Kidney epithelial cell (primary cell): ENCODE results near the gene GFRA1. TPM values are rescaled to one million over a fixed set of nuclear protein-coding genes. Genes with fewer than 3 reads are reported as not detected.

Experiments used
- DNase-seq: peaks from one replicate; pipeline ENCODE4 v3.0.0-alpha.2; 2010; ENCODE audit warnings: low read depth
- H3K27me3 ChIP-seq: 2 replicates; pipeline ENCODE4 v1.6.0; 2011; ENCODE audit warnings: low read length; ENCODE audit not compliant: control insufficient read depth, insufficient read depth
- H3K36me3 ChIP-seq: 2 replicates; pipeline ENCODE4 v1.5.1; 2011; ENCODE audit warnings: low read length; ENCODE audit not compliant: control insufficient read depth, insufficient read depth
- H3K4me3 ChIP-seq: 2 replicates; pipeline ENCODE4 v1.5.1; 2011; ENCODE audit warnings: low read depth, mild to moderate bottlenecking, control low read depth, low read length
- CTCF ChIP-seq: IDR thresholded peaks from 2 replicates; pipeline ENCODE4 v1.5.1; 2011; ENCODE audit warnings: mild to moderate bottlenecking, moderate library complexity, low read length, control low read depth, inconsistent platforms; ENCODE audit not compliant: insufficient read depth, poor library complexity, severe bottlenecking
- total RNA-seq: library from RNA; depleted of rRNA; stranded (reverse); fragments of >200 nt; gene quantifications from 2 replicates; pipeline ENCODE4 v1.2.3, GENCODE V29; 2015

The GFRA1 gene
- total RNA-seq, 1 donor from 2014 or later = 1.6 TPM

GRCh38 chr10:116011929-116012328 lies 261.1 kb downstream of the GFRA1 start:
- DNase-seq = no peak
- Histone ChIP-seq H3K27me3 (no peaks in the 10 kb centered on the region), H3K4me3 (no peak overlapping the region), H3K36me3 (no peaks in the 10 kb centered on the region)
- no peak for TF ChIP-seq CTCF

- Histone ChIP-seq H3K4me3 (no peak overlapping the region), H3K36me3 (no peaks in the 10 kb centered on the region), H3K27me3 (no peaks in the 10 kb centered on the region)
- no peak for DNase-seq
- no peak for TF ChIP-seq CTCF
Observed at GRCh38 chr10:116007256-116007891, 265.6 kb downstream of the GFRA1 start.

Other genes starting within 250 kb of the GFRA1 start
- gene CCDC172, start 51.2 kb upstream of the GFRA1 start, total RNA-seq = not detected in 2 replicates
- not detected in 2 replicates for gene PNLIPRP3, start 154.6 kb upstream of the GFRA1 start, total RNA-seq